Activated CD8-positive, alpha-beta T cell treated with anti-CD3 and anti-CD28 coated beads for 36 hours (primary cell): ENCODE results near the gene MAPK13. TPM values are rescaled to one million over a fixed set of nuclear protein-coding genes. Genes with fewer than 3 reads are reported as not detected.
A peak's percentile ranks its signal among the peaks of the same experiment; 100 is the strongest.
"Not testable (repeated sequence)": the region's sequence is repeated elsewhere in the genome, so short reads cannot be mapped to it uniquely, and the experiment has no call there.

Experiments used
- ATAC-seq: fragments of 200-7000 bp; cut with Tn5 transposase; one replicate; pipeline ENCODE4 v1.10.0; 2021; ENCODE audit warnings: mild to moderate bottlenecking, moderate library complexity
- CTCF ChIA-PET: fragments of 350-600 bp; sonication (Branson Sonifier 250); formaldehyde crosslinking; loops from one replicate; lab custom pipeline; 2021; ENCODE audit warnings: antibody characterized with exemption; lab: Charles Lee
- POLR2A ChIA-PET: fragments of 350-600 bp; sonication (Branson Sonifier 250); formaldehyde crosslinking; loops from one replicate; lab custom pipeline; 2021; ENCODE audit warnings: antibody characterized with exemption; lab: Charles Lee
- DNase-seq: peaks from one replicate; pipeline ENCODE4 v3.0.0-alpha.2; 2020
- H3K27ac Mint-ChIP-seq: one replicate; pipeline ENCODE4 v1.8.0; 2021; ENCODE audit warnings: mild to moderate bottlenecking, mixed read lengths
- H3K27me3 Mint-ChIP-seq: one replicate; pipeline ENCODE4 v1.8.0; 2021; ENCODE audit warnings: mixed read lengths
- H3K36me3 Mint-ChIP-seq: one replicate; pipeline ENCODE4 v1.8.0; 2021; ENCODE audit warnings: low read depth, mixed read lengths
- H3K4me1 Mint-ChIP-seq: one replicate; pipeline ENCODE4 v1.8.0; 2021; ENCODE audit warnings: low read depth, mixed read lengths
- H3K4me3 Mint-ChIP-seq: one replicate; pipeline ENCODE4 v1.8.0; 2021; ENCODE audit warnings: mild to moderate bottlenecking, moderate library complexity, mixed read lengths
- H3K9me3 Mint-ChIP-seq: one replicate; pipeline ENCODE4 v1.8.0; 2021; ENCODE audit warnings: mixed read lengths
- CTCF ChIP-seq: fragments of 200-600 bp; IDR thresholded peaks from one replicate; pipeline ENCODE4 v1.8.0; 2022; ENCODE audit warnings: antibody characterized with exemption, mild to moderate bottlenecking
- intact Hi-C: fragments of 100-400 bp; cut with micrococcal nuclease; formaldehyde crosslinking; loops from one replicate; pipeline ENCODE4 v1.10.0; 2022
- total RNA-seq, 2 experiments: library from RNA; stranded (reverse); gene quantifications; one replicate each; pipeline ENCODE4 v1.2.3, GENCODE V29; 2021

The MAPK13 gene
- 10 to 100 TPM; 60.4 to 60.9 TPM for total RNA-seq

GRCh38 chr6:36129941-36130666 is at the start of gene MAPK13:
Gene MAPK13, plus strand, starts transcription at chr6:36130513. Its CDS starts 70 bp downstream, at chr6:36130583.
- peaks cover 63% of the 10 kb centered on the region for H3K4me1 Mint-ChIP-seq
- ATAC-seq: peak; percentile 10
- H3K9me3 Mint-ChIP-seq: no peaks in the 10 kb centered on the region
- intact Hi-C loops: loop anchor here (2.0 to 10.0 kb wide), 2 partner anchors 67 to 235 kb away; partner anchors contain the start of gene BRPF3
- H3K27me3 Mint-ChIP-seq: no peaks in the 10 kb centered on the region
- peak; percentile 63 for DNase-seq
- H3K36me3 Mint-ChIP-seq: peaks cover 24% of the 10 kb centered on the region
- peak within 1 kb of the TSS; percentile 88 for H3K4me3 Mint-ChIP-seq
- POLR2A ChIA-PET: interaction anchor here (1.1 to 5.0 kb wide), 14 partner anchors 8 to 181 kb away, joined by 3 to 42 read pairs (median 6); partner anchors contain the start of genes BRPF3 and MAPK14
- H3K27ac Mint-ChIP-seq: peak within 1 kb of the TSS; percentile 96
- CTCF ChIA-PET: interaction anchor here (1.5 to 5.1 kb wide), 5 partner anchors 8 to 102 kb away, joined by 6 to 37 read pairs (median 24); partner anchors contain the start of gene MAPK14
- no peak for TF ChIP-seq CTCF

GRCh38 chr6:36082318-36082717 is 48.0 kb upstream of the MAPK13 start:
- TF ChIP-seq CTCF: no peak
- ChIA-PET CTCF (interaction anchor here (1.1 to 1.9 kb wide), 4 partner anchors 11 to 55 kb away, joined by 3 to 9 read pairs (median 6); partner anchors contain the start of gene MAPK14), POLR2A (interaction anchor here (1.2 kb wide), 1 partner anchor 55 kb away, joined by 3 read pairs; the partner anchor contains the start of gene MAPK14)
- H3K27ac Mint-ChIP-seq: no peak overlapping the region
- ATAC-seq: no peak
- no peak for DNase-seq
- no peaks in the 10 kb centered on the region for H3K9me3 Mint-ChIP-seq
- H3K27me3 Mint-ChIP-seq: no peaks in the 10 kb centered on the region
- peaks cover 59% of the 10 kb centered on the region for H3K36me3 Mint-ChIP-seq
- intact Hi-C loops: no loop called here
- peaks cover 12% of the 10 kb centered on the region for H3K4me1 Mint-ChIP-seq
- H3K4me3 Mint-ChIP-seq: no peak overlapping the region

- peaks cover 65% of the 10 kb centered on the region for H3K36me3 Mint-ChIP-seq
- no peak for DNase-seq
- H3K27me3 Mint-ChIP-seq: no peaks in the 10 kb centered on the region
- ATAC-seq: no peak
- CTCF ChIA-PET: interaction anchor here (1.9 to 4.6 kb wide), 2 partner anchors 12 to 56 kb away, joined by 6 to 58 read pairs; partner anchors contain the start of gene MAPK14
- H3K27ac Mint-ChIP-seq: no peak overlapping the region
- peaks cover 3% of the 10 kb centered on the region for H3K9me3 Mint-ChIP-seq
- TF ChIP-seq CTCF: no peak
- intact Hi-C loops: no loop called here
- POLR2A ChIA-PET: interaction anchor here (1.2 kb wide), 1 partner anchor 56 kb away, joined by 3 read pairs; the partner anchor contains the start of gene MAPK14
- H3K4me1 Mint-ChIP-seq: peaks cover 12% of the 10 kb centered on the region
- H3K4me3 Mint-ChIP-seq: no peak overlapping the region
Observed at GRCh38 chr6:36083446-36083845, 46.9 kb upstream of the MAPK13 start.

DNA sequence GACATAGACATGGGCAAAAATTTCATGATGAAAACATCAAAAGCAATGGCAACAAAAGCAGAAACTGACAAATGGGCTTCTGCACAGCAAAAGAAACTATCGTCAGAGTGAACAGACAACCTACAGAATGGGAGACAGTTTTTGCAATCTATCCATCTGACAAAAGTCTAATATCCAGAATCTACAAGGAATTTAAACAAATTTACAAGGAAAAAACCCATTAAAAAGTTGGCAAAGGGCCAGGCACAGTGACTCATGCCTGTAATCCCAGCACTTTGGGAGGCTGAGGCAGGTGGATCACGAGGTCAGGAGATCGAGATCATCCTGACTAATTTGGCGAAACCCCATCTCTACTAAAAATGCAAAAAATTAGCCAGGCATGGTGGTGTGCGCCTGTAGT is 42.1 kb upstream of the MAPK13 start:
- CTCF ChIA-PET, H3K27me3 Mint-ChIP-seq, H3K4me3 Mint-ChIP-seq, DNase-seq, H3K27ac Mint-ChIP-seq, H3K4me1 Mint-ChIP-seq, ATAC-seq, H3K9me3 Mint-ChIP-seq, POLR2A ChIA-PET, intact Hi-C loops: not testable (repeated sequence)
- H3K36me3 Mint-ChIP-seq: peaks cover 27% of the 10 kb centered on the region

GRCh38 chr6:36089048-36089447 is 41.3 kb upstream of the MAPK13 start:
- Mint-ChIP-seq H3K27me3 (no peaks in the 10 kb centered on the region), H3K27ac (no peak overlapping the region), H3K36me3 (peaks cover 20% of the 10 kb centered on the region), H3K4me1 (peaks cover 7% of the 10 kb centered on the region), H3K4me3 (no peak overlapping the region), H3K9me3 (peaks cover 3% of the 10 kb centered on the region)
- ChIA-PET CTCF (no interaction called here), POLR2A (no interaction called here)
- DNase-seq (no peak), ATAC-seq (no peak)
- intact Hi-C loops: no loop called here
- no peak for TF ChIP-seq CTCF
